DOHH2 (cell line): ENCODE data around the gene TBX4.

Experiments
- CTCF ChIP-seq: fragments of 200-600 bp; sonication (generic); IDR thresholded peaks from one replicate; pipeline ENCODE4 v1.5.1; 2014; ENCODE audit warnings: antibody characterized with exemption, mild to moderate bottlenecking, low read depth, low read length; ENCODE audit not compliant: poor library complexity, severe bottlenecking
- EZH2phosphoT487 ChIP-seq: fragments of 200-600 bp; sonication (generic); IDR thresholded peaks from 2 replicates; pipeline ENCODE4 v1.6.1; 2017; ENCODE audit warnings: borderline replicate concordance, mild to moderate bottlenecking, antibody characterized with exemption, low read length, moderate library complexity, mixed read lengths

GRCh38 chr17:61511480-61512182 lies 59.4 kb downstream of the TBX4 start:
- TF ChIP-seq CTCF = no peak
- no peak for TF ChIP-seq EZH2phosphoT487
